Ovary (tissue), 9 donors: ENCODE data around the gene TP53. TPM values are rescaled to one million over a fixed set of nuclear protein-coding genes. Genes with fewer than 3 reads are reported as not detected.

Experiments
- DNase-seq, 5 donors: peaks; one replicate each; pipeline ENCODE4 v3.0.0-alpha.2; 2019 to 2020
- H3K27ac ChIP-seq, 2 donors: fragments of 200-600 bp; one replicate each; pipeline versions ENCODE4 v1.5.1 to v1.8.0; 2019 to 2022
- H3K27me3 ChIP-seq: fragments of 200-600 bp; one replicate; pipeline ENCODE4 v1.8.0; 2022
- H3K36me3 ChIP-seq: fragments of 200-600 bp; sonication (generic); one replicate; pipeline ENCODE4 v1.5.1; 2019
- H3K4me1 ChIP-seq: one replicate; pipeline ENCODE4 v1.8.1; 2013; ENCODE audit warnings: mild to moderate bottlenecking, moderate library complexity; ENCODE audit not compliant: insufficient read depth
- H3K4me3 ChIP-seq: fragments of 200-600 bp; sonication (generic); one replicate; pipeline ENCODE4 v1.5.1; 2017
- H3K9me3 ChIP-seq, 2 donors: fragments of 200-600 bp in 1 of 2; sonication (generic) in 1 of 2; one replicate each; pipeline versions ENCODE4 v1.5.1 to v1.8.1; 2013 to 2019; ENCODE audit warnings: mild to moderate bottlenecking in 1 of 2, moderate library complexity in 1 of 2
- EP300 ChIP-seq: sonication (generic); formaldehyde crosslinking; IDR thresholded peaks from one replicate; pipeline ENCODE4 v1.6.1; 2017; ENCODE audit warnings: antibody characterized with exemption
- POLR2A ChIP-seq: fragments of 450-650 bp; IDR thresholded peaks from one replicate; pipeline ENCODE4 v1.6.1; 2017; ENCODE audit warnings: antibody characterized with exemption, mild to moderate bottlenecking, moderate library complexity
- WGBS, 3 donors: extraction: QIAGEN DNeasy Blood & Tissue Kit in 1 of 3; methylation state at CpG; one replicate each; pipeline versions ENCODE4 v1.1.5 to v1.1.7; 2013 to 2017; 5-methylcytosine and 5-hydroxymethylcytosine counted together
- intact Hi-C, 4 donors: fragments of 100-400 bp; cut with DNase I; formaldehyde crosslinking; loops; one replicate each; pipeline versions ENCODE4 v1.11.0 to v1.15.1; 2022 to 2023
- polyA plus RNA-seq, 2 donors: library from polyadenylated mRNA; stranded (reverse); fragments of 200-250 nt in 1 of 2; fragments of 350-450 nt in 1 of 2; fragmentation: Illumina TruSeq in 1 of 2; extraction: RNeasy Lipid Tissue Mini Kit (QIAGEN cat#74804) in 1 of 2; gene quantifications; one replicate each; pipeline ENCODE4 v1.2.3, GENCODE V29; 2013 to 2014
- total RNA-seq, 7 donors: library from RNA; depleted of rRNA in 2 of 7; stranded (reverse); fragments of >200 nt in 2 of 7; fragmentation: NEBNext Ultra II Directional in 3 of 7; extraction: Animal tissue kit (Norgen Biotek cat#: 25700) in 3 of 7; gene quantifications; one replicate each; pipeline versions ENCODE4 v1.1.0 to v1.2.4, GENCODE V29; 2016 to 2023
- TF ChIP-seq, protein P1 (sequence below), 3 donors: fragments of 450-650 bp in 2 of 3; fragments of 200-600 bp in 1 of 3; IDR thresholded peaks; one replicate each; pipeline versions ENCODE4 v1.5.1 to v1.8.0; 2016 to 2022; ENCODE audit warnings: antibody characterized with exemption in 3 of 3, mild to moderate bottlenecking in 1 of 3
- donor health status: DM: no; HTN: no; CAD: no; lungs with moderate emphysema.
- donor health status: DM: no; HTN: no; CAD: no.
- donor health status: Bipolar disorder and iron deficiency.
- donor health status: DM: yes; HTN: yes; CAD: no.
- donor health status: DM: no; HTN: no; CAD: no.
- donor health status: DM: yes; HTN: yes; CAD: no.

Gene TP53
- total and polyA plus RNA-seq, 9 donors: 16.3 to 124 (median 72.6) TPM

- no peaks in the 10 kb centered on the region for H3K27me3 ChIP-seq
- no peaks in the 10 kb centered on the region for H3K9me3 ChIP-seq
- no peaks in the 10 kb centered on the region for H3K36me3 ChIP-seq
- peaks cover 7% of the 10 kb centered on the region for H3K4me1 ChIP-seq
- peak; percentile 96 to 99 (median 97) for DNase-seq
- peak within 1 kb of the TSS; percentile 94 for H3K4me3 ChIP-seq
- TF ChIP-seq EP300: peak; percentile 53
- TF ChIP-seq, protein P1, sequence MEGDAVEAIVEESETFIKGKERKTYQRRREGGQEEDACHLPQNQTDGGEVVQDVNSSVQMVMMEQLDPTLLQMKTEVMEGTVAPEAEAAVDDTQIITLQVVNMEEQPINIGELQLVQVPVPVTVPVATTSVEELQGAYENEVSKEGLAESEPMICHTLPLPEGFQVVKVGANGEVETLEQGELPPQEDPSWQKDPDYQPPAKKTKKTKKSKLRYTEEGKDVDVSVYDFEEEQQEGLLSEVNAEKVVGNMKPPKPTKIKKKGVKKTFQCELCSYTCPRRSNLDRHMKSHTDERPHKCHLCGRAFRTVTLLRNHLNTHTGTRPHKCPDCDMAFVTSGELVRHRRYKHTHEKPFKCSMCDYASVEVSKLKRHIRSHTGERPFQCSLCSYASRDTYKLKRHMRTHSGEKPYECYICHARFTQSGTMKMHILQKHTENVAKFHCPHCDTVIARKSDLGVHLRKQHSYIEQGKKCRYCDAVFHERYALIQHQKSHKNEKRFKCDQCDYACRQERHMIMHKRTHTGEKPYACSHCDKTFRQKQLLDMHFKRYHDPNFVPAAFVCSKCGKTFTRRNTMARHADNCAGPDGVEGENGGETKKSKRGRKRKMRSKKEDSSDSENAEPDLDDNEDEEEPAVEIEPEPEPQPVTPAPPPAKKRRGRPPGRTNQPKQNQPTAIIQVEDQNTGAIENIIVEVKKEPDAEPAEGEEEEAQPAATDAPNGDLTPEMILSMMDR (IDR thresholded peaks at IDR 0.05): peak; percentile 91 to 99 (median 99)
- peak; percentile 17 for TF ChIP-seq POLR2A
- intact Hi-C loops: loop anchor here (2.0 to 10.0 kb wide), 5 partner anchors 36 to 203 kb away; partner anchors contain the start of genes SHBG (in 3 of the 4), ATP1B2 (in 2 of the 4), POLR2A (in 1 of the 4) and SAT2 (in 1 of the 4)
- WGBS, 3 donors: 0 to 1% (median 1%) methylated on average over 51 of the region's 51 CpGs
- H3K27ac ChIP-seq: peak within 1 kb of the TSS; percentile 3 to 93
Observed at GRCh38 chr17:7687908-7688807, 868 bp upstream of the TP53 start, which contains the start of gene WRAP53. TSS of gene WRAP53 (plus strand) at chr17:7688477. CDS start at chr17:7688649, 172 bp downstream.

GRCh38 chr17:7686222-7687071 lies 843 bp downstream of the TP53 start:
- peak overlapping the region; percentile 74 to 93 for H3K27ac ChIP-seq
- peak; percentile 79 to 83 (median 80) for DNase-seq
- no peaks in the 10 kb centered on the region for H3K36me3 ChIP-seq
- intact Hi-C loops: loop anchor here (2.0 to 10.0 kb wide), 5 partner anchors 34 to 202 kb away; partner anchors contain the start of genes SHBG (in 3 of the 4), ATP1B2 (in 2 of the 4), POLR2A (in 1 of the 4) and SAT2 (in 1 of the 4)
- no peaks in the 10 kb centered on the region for H3K9me3 ChIP-seq
- no peaks in the 10 kb centered on the region for H3K27me3 ChIP-seq
- H3K4me3 ChIP-seq: peak overlapping the region; percentile 94
- 0% methylated on average over 30 of the region's 30 CpGs for WGBS, 3 donors
- TF ChIP-seq EP300: no peak
- TF ChIP-seq, protein P1 (IDR thresholded peaks at IDR 0.05): peak in 2 of 3 donors; percentile 18 to 19
- peak; percentile 86 for TF ChIP-seq POLR2A
- H3K4me1 ChIP-seq: peaks cover 7% of the 10 kb centered on the region

DNA sequence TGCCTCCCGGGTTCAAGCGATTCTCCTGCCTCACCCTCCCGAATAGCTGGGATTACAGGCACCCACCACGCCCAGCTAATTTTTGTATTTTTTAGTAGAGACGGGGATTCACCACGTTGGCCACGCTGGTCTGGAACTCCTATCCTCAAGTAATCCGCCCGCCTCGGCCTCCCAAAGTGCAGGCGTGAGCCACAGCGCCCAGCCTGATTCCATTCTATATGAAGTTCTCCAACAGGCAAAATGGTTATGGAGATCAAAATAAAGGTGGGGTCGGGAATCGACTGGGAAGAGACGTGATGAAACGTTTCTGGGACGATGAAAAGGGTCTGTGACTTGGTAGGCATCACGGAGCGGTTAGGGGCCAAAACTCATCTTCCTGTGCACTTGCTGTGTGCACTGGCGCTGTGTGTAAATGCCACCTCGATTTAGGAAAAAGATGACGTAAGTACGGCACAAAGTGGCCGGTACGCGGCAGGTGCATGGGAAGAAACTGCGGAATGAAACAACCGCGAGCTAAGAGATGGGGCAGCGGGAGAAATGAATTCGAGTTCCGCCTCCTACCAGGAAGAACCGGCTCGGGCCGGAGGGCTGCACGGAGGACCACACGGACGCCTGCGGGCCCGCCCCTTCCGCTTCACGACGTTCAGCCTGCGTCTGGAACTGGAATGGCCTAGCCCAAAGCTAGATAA lies 1.6 kb downstream of the TP53 start:
- 2 to 5% (median 2%) methylated on average over 44 of the region's 44 CpGs for WGBS, 3 donors
- intact Hi-C loops: loop anchor here (2.0 to 10.0 kb wide), 5 partner anchors 33 to 201 kb away; partner anchors contain the start of genes SHBG (in 3 of the 4), ATP1B2 (in 2 of the 4), POLR2A (in 1 of the 4) and SAT2 (in 1 of the 4)
- DNase-seq: peak; percentile 90 to 93 (median 91)
- Histone ChIP-seq H3K4me1 (peaks cover 7% of the 10 kb centered on the region), H3K4me3 (peak overlapping the region; percentile 94), H3K9me3 (no peaks in the 10 kb centered on the region), H3K27ac (peak overlapping the region; percentile 74 to 93), H3K36me3 (no peaks in the 10 kb centered on the region), H3K27me3 (no peaks in the 10 kb centered on the region)
- TF ChIP-seq POLR2A: peak; percentile 87
- TF ChIP-seq EP300: no peak

DNA sequence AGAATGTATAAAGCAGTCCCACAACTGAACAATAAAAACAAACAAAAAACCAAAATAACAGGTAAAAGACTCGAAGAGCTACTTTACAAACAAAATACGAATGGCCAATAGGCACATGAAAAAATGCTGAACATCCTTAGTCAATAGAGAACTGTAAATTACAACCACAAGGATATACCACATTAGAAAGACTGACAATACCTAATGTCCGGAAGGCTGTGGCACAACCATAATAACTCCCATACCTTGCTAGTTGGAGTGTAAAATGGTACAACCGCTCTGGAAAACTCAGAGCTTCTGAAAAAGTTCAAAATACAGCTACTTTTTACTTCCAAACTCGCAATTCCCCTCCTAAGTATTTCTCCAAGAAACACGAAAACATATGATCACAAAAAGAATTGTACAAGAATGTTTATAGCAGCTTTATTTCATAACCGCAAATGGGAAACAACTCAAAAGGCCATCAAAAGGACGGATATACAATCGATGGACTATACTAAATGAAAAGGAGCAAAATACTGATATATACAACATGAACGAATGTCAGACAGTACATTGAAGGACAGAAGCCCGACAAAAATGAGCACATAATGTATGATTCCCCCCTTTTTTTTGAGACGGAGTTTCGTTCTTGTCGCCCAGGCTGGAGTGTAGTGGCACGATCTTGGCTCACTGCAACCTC lies 2.3 kb downstream of the TP53 start:
- Histone ChIP-seq H3K4me3 (peak overlapping the region; percentile 94), H3K27me3 (no peaks in the 10 kb centered on the region), H3K4me1 (peaks cover 7% of the 10 kb centered on the region), H3K27ac (peak overlapping the region; percentile 74 to 93), H3K9me3 (no peaks in the 10 kb centered on the region), H3K36me3 (no peaks in the 10 kb centered on the region)
- TF ChIP-seq, protein P1 (IDR thresholded peaks at IDR 0.05): no peak
- TF ChIP-seq EP300 (no peak), POLR2A (no peak)
- 39 to 56% (median 42%) methylated on average over 15 of the region's 15 CpGs for WGBS, 3 donors
- intact Hi-C loops: loop anchor here (5.0 to 10.0 kb wide), 4 partner anchors 33 to 200 kb away; partner anchors contain the start of genes SHBG (in 3 of the 4), ATP1B2 (in 2 of the 4), POLR2A (in 1 of the 4) and SLC35G6 (in 1 of the 4)
- no peak for DNase-seq
